Measurements from ENCODE around the gene APLP2. TPM values are rescaled to one million over a fixed set of nuclear protein-coding genes. Genes with fewer than 3 reads are reported as not detected.
"Not testable (repeated sequence)": the region's sequence is repeated elsewhere in the genome, so short reads cannot be mapped to it uniquely, and the experiment has no call there.

Gene APLP2
- total RNA-seq, 1 experiment from 2014 or later: 210 TPM

DNA sequence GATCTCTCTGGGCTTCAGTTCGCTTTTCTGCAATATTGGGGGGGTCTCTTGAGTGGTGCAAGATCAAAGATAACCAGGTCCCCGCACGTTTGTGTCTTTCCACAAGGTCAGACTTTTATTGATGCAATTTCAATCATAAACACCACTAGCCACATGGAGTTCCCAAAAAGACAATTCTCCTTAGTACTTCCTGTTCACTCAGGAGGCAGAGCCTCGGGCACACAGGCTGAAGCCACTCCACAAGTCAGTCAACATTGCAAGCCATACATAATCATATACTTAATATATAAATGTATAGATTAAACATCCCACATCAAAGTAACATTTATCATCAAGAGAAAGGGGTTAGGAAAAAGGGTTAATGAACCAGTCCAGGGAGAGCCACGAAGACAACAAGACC is 101.8 kb downstream of the APLP2 start (continued):
- TF ChIP-seq, protein P1, sequence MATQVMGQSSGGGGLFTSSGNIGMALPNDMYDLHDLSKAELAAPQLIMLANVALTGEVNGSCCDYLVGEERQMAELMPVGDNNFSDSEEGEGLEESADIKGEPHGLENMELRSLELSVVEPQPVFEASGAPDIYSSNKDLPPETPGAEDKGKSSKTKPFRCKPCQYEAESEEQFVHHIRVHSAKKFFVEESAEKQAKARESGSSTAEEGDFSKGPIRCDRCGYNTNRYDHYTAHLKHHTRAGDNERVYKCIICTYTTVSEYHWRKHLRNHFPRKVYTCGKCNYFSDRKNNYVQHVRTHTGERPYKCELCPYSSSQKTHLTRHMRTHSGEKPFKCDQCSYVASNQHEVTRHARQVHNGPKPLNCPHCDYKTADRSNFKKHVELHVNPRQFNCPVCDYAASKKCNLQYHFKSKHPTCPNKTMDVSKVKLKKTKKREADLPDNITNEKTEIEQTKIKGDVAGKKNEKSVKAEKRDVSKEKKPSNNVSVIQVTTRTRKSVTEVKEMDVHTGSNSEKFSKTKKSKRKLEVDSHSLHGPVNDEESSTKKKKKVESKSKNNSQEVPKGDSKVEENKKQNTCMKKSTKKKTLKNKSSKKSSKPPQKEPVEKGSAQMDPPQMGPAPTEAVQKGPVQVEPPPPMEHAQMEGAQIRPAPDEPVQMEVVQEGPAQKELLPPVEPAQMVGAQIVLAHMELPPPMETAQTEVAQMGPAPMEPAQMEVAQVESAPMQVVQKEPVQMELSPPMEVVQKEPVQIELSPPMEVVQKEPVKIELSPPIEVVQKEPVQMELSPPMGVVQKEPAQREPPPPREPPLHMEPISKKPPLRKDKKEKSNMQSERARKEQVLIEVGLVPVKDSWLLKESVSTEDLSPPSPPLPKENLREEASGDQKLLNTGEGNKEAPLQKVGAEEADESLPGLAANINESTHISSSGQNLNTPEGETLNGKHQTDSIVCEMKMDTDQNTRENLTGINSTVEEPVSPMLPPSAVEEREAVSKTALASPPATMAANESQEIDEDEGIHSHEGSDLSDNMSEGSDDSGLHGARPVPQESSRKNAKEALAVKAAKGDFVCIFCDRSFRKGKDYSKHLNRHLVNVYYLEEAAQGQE (IDR thresholded peaks at IDR 0.05; ENCODE audit: low read depth): no peak

DNA sequence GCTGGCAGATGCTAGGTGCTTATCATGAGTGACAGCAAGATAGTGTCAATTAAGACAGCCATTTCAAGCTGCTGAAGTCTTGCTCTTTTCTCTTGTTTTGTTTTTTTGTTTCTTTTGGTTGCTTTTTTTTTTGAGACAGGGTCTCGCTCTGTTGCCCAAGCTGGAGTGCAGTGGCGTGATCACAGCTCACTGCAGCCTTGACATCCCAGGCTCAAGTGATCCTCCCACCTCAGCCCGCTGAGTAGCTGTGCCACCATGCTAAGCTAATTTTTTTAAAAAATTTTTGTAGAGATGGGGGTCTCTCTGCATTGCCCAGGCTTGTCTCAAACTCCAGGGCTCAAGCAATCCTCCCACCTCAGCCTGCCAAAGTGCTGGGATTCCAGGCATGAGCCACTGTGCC is 102.3 kb downstream of the APLP2 start:
- POLR2A ChIA-PET; H3K27me3 ChIP-seq (ENCODE audit: insufficient read depth, low read length); DNase-seq (ENCODE audit: low read depth, low spot score); H3K36me3 ChIP-seq (ENCODE audit: control insufficient read depth in 1 of 2, insufficient read depth in 2 of 2, low read length in 2 of 2); H3K4me3 ChIP-seq (replicated peaks in 1 of 2; ENCODE audit: low read depth in 1 of 2, low read length in 2 of 2); H3K9me2 ChIP-seq (ENCODE audit: insufficient read depth); H2AFZ ChIP-seq (ENCODE audit: low read depth, low read length, poor library complexity, severe bottlenecking); H4K20me1 ChIP-seq (ENCODE audit: insufficient read depth); H3K9ac ChIP-seq (ENCODE audit: low read length); CTCF ChIA-PET; ATAC-seq; H3K9me3 ChIP-seq (ENCODE audit: control insufficient read depth in 1 of 2, insufficient read depth in 1 of 2, low read depth in 1 of 2, low read length in 2 of 2); H3K4me2 ChIP-seq (ENCODE audit: low read length); RAD21 ChIA-PET (ENCODE audit: low non-redundant PET in 1 of 2, low total read pairs in 2 of 2, uncharacterized antibody in 2 of 2, unreplicated experiment in 2 of 2); BruUV-seq (replicated peaks); intact Hi-C loops (cut with micrococcal nuclease); H3K27ac ChIP-seq (ENCODE audit: low read depth, low read length): not testable (repeated sequence)
- Histone ChIP-seq H3K79me2 (ENCODE audit: insufficient read depth, low read length) (peaks cover 88% of the 10 kb centered on the region), H3K4me1 (ENCODE audit: control insufficient read depth in 1 of 2, insufficient read depth in 2 of 2, low read length in 2 of 2) (peaks cover under 1 to 16% of the 10 kb centered on the region in 2 experiments; a peak in 3 of 4 replicates)

DNA sequence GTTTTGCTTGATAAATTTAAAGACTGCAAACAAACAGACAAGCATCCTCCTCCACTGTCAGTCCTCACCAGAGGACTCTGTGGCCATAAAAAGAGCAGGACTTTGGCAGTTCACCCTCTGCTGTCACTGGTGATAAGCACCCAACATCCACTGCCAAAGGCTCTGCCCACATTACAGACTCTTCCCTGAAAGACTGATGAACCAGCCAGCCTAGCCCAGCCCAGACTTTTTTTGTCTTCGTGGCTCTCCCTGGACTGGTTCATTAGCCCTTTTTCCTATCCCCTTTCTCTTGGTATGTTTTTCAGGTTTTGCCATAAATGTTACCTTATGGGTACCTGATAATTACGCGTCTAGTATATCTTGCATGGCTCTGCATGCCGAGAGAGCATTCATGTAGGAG is 104.9 kb downstream of the APLP2 start:
- intact Hi-C loops (cut with micrococcal nuclease): no loop called here
- Histone ChIP-seq H3K9ac (ENCODE audit: low read length) (no peak overlapping the region), H2AFZ (ENCODE audit: low read depth, low read length, poor library complexity, severe bottlenecking) (no peak overlapping the region), H3K27ac (ENCODE audit: low read depth, low read length) (no peak overlapping the region), H4K20me1 (ENCODE audit: insufficient read depth) (no peaks in the 10 kb centered on the region), H3K4me1 (ENCODE audit: control insufficient read depth in 1 of 2, insufficient read depth in 2 of 2, low read length in 2 of 2) (peaks cover 0 to 21% of the 10 kb centered on the region in 2 experiments; a peak in 1 of 4 replicates), H3K9me2 (ENCODE audit: insufficient read depth) (no peaks in the 10 kb centered on the region), H3K9me3 (ENCODE audit: control insufficient read depth in 1 of 2, insufficient read depth in 1 of 2, low read depth in 1 of 2, low read length in 2 of 2) (no peaks in the 10 kb centered on the region), H3K36me3 (ENCODE audit: control insufficient read depth in 1 of 2, insufficient read depth in 2 of 2, low read length in 2 of 2) (no peaks in the 10 kb centered on the region), H3K4me3 (replicated peaks in 1 of 2; ENCODE audit: low read depth in 1 of 2, low read length in 2 of 2) (no peak overlapping the region), H3K27me3 (ENCODE audit: insufficient read depth, low read length) (no peaks in the 10 kb centered on the region), H3K79me2 (ENCODE audit: insufficient read depth, low read length) (peaks cover 85% of the 10 kb centered on the region), H3K4me2 (ENCODE audit: low read length) (no peak overlapping the region)
- ChIA-PET POLR2A (no interaction called here), RAD21 (ENCODE audit: low non-redundant PET in 1 of 2, low total read pairs in 2 of 2, uncharacterized antibody in 2 of 2, unreplicated experiment in 2 of 2) (no interaction called here), CTCF (no interaction called here)
- no peak for ATAC-seq
- DNase-seq (ENCODE audit: low read depth, low spot score): no peak
- BruUV-seq (replicated peaks): no TSS peak
- TF ChIP-seq TCF7L2 (IDR thresholded peaks at IDR 0.05; ENCODE audit: borderline replicate concordance, extremely low read depth, insufficient read depth, insufficient read length) (no peak), EZH2phosphoT487 (IDR thresholded peaks at IDR 0.05; ENCODE audit: borderline replicate concordance) (no peak), CBX3 (IDR thresholded peaks at IDR 0.05; ENCODE audit: low read depth) (no peak), RAD21 (IDR thresholded peaks at IDR 0.05; ENCODE audit: low read depth) (no peak), FOSL1 (IDR thresholded peaks at IDR 0.05; ENCODE audit: low read depth) (no peak)
- TF ChIP-seq, protein P2, sequence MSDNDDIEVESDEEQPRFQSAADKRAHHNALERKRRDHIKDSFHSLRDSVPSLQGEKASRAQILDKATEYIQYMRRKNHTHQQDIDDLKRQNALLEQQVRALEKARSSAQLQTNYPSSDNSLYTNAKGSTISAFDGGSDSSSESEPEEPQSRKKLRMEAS (IDR thresholded peaks at IDR 0.05): no peak
- TF ChIP-seq, protein P3, sequence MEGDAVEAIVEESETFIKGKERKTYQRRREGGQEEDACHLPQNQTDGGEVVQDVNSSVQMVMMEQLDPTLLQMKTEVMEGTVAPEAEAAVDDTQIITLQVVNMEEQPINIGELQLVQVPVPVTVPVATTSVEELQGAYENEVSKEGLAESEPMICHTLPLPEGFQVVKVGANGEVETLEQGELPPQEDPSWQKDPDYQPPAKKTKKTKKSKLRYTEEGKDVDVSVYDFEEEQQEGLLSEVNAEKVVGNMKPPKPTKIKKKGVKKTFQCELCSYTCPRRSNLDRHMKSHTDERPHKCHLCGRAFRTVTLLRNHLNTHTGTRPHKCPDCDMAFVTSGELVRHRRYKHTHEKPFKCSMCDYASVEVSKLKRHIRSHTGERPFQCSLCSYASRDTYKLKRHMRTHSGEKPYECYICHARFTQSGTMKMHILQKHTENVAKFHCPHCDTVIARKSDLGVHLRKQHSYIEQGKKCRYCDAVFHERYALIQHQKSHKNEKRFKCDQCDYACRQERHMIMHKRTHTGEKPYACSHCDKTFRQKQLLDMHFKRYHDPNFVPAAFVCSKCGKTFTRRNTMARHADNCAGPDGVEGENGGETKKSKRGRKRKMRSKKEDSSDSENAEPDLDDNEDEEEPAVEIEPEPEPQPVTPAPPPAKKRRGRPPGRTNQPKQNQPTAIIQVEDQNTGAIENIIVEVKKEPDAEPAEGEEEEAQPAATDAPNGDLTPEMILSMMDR (IDR thresholded peaks at IDR 0.05 in 2 of 3, conservative IDR thresholded peaks at IDR 0.05 in 1 of 3; ENCODE audit: borderline replicate concordance in 1 of 3, insufficient read depth in 1 of 3, low read depth in 2 of 3, low read length in 2 of 3): no peak
- TF ChIP-seq, protein P1 (IDR thresholded peaks at IDR 0.05; ENCODE audit: low read depth): no peak
